Stimulated activated naive CD8-positive, alpha-beta T cell treated with anti-CD3 and anti-CD28 coated beads, Interleukin-15, Interleukin-2, amounts not matched to agents 100 U/mL and 50 U/mL, for 24 hours (primary cell): ENCODE data around the gene RRP8.

Experiments
- ATAC-seq: fragments of 150-1000 bp; cut with Tn5 transposase; one replicate; pipeline ENCODE4 v1.10.0; 2021
- DNase-seq: peaks from one replicate; pipeline ENCODE4 v3.0.0; 2021

RRP8 gene

GRCh38 chr11:6603287-6604080, at the start of gene RRP8, which contains the start of gene ILK:
TSS of gene RRP8 (minus strand) at chr11:6603616. CDS start at chr11:6603502, 114 bp downstream.
TSS of gene ILK (plus strand) at chr11:6603774. CDS start at chr11:6604272, 498 bp downstream.
- DNase-seq, result peak; percentile 90
- ATAC-seq, result peak; percentile 84

GRCh38 chr11:6653097-6653496, 49.7 kb upstream of the RRP8 start:
- DNase-seq (no peak), ATAC-seq (no peak)

GRCh38 chr11:6652182-6652581, 48.8 kb upstream of the RRP8 start:
- no peak for ATAC-seq
- DNase-seq, result no peak

GRCh38 chr11:6650980-6651379, 47.6 kb upstream of the RRP8 start:
- peak; percentile 55 for DNase-seq
- peak; percentile 85 for ATAC-seq

- ATAC-seq (no peak), DNase-seq (no peak)
Observed at GRCh38 chr11:6650104-6650503, 46.7 kb upstream of the RRP8 start.

- DNase-seq (no peak), ATAC-seq (no peak)
Observed at GRCh38 chr11:6648501-6648900, 45.1 kb upstream of the RRP8 start.

- ATAC-seq (no peak), DNase-seq (no peak)
Observed at GRCh38 chr11:6647836-6648235, 44.4 kb upstream of the RRP8 start.

- DNase-seq, result peak; percentile 38
- ATAC-seq, result peak; percentile 25
Observed at GRCh38 chr11:6646918-6647679, 43.7 kb upstream of the RRP8 start.

GRCh38 chr11:6646576-6646917, 43.1 kb upstream of the RRP8 start:
- ATAC-seq (no peak), DNase-seq (no peak)

- DNase-seq (peak; percentile 27), ATAC-seq (no peak)
Observed at GRCh38 chr11:6646071-6646470, 42.7 kb upstream of the RRP8 start.

- no peak for DNase-seq
- no peak for ATAC-seq
Observed at GRCh38 chr11:6642957-6643356, 39.5 kb upstream of the RRP8 start.

GRCh38 chr11:6640985-6641701, 37.7 kb upstream of the RRP8 start:
- DNase-seq (no peak), ATAC-seq (no peak)

GRCh38 chr11:6640036-6640984, 36.9 kb upstream of the RRP8 start:
- no peak for ATAC-seq
- DNase-seq, result no peak

- no peak for ATAC-seq
- no peak for DNase-seq
Observed at GRCh38 chr11:6638429-6638828, 35.0 kb upstream of the RRP8 start.

- no peak for DNase-seq
- no peak for ATAC-seq
Observed at GRCh38 chr11:6637871-6638270, 34.5 kb upstream of the RRP8 start.

GRCh38 chr11:6636480-6636879, 33.1 kb upstream of the RRP8 start:
- no peak for DNase-seq
- ATAC-seq, result no peak

- ATAC-seq (no peak), DNase-seq (no peak)
Observed at GRCh38 chr11:6635082-6635932, 31.9 kb upstream of the RRP8 start.

GRCh38 chr11:6634534-6634933, 31.1 kb upstream of the RRP8 start:
- no peak for ATAC-seq
- no peak for DNase-seq

- no peak for ATAC-seq
Observed at GRCh38 chr11:6633422-6634408, 30.3 kb upstream of the RRP8 start.

More at GRCh38 chr11:6633422-6634408, 30.3 kb upstream of the RRP8 start:
- no peak for DNase-seq
